GM21723 (cell line): ENCODE results near the gene VTN.

Experiments
- ATAC-seq: cut with Tn5 transposase; IDR thresholded peaks from one replicate; pipeline ENCODE4 v1.9.1; 2021; ENCODE audit warnings: mild to moderate bottlenecking, moderate library complexity; ENCODE audit not compliant: unreplicated experiment

Gene VTN

DNA sequence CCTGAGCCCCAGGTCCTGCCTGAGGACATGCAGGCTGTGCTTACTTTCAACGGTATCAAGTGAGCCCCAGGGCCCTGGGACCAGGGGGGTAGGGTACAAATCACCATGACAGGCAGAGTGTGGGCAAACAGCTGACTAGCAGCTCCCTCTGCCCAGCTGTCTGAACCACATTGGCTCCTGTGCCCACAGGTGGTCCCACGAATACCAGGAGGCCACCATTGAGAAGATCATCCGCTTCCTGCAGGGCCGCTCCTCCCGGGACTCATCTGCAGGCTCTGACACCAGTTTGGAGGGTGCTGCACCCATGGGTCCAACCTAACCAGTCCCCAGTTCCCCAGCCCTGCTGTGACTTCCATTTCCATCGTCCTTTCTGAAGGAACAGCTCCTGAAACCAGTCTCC lies 25.9 kb upstream of the VTN start:
- no peak for ATAC-seq

DNA sequence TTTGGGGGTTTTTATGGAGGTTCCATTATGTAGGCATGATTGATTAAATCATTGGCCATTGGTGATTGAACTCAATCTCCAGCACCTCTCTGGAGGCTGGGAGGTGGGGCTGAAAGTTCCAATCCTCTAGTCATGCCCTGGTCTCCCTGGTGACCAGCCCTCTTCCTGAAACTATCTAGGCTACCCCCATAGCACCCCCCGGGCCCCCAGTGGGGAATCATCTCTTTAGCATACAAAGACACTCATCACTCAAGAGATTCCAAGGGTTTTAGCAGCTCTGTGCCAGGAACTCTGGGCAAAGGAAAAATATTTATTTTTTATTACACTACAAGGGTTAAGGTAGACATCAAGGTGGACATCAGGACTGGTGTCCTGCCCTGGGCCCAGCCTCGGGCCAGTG lies 25.3 kb upstream of the VTN start:
- no peak for ATAC-seq

DNA sequence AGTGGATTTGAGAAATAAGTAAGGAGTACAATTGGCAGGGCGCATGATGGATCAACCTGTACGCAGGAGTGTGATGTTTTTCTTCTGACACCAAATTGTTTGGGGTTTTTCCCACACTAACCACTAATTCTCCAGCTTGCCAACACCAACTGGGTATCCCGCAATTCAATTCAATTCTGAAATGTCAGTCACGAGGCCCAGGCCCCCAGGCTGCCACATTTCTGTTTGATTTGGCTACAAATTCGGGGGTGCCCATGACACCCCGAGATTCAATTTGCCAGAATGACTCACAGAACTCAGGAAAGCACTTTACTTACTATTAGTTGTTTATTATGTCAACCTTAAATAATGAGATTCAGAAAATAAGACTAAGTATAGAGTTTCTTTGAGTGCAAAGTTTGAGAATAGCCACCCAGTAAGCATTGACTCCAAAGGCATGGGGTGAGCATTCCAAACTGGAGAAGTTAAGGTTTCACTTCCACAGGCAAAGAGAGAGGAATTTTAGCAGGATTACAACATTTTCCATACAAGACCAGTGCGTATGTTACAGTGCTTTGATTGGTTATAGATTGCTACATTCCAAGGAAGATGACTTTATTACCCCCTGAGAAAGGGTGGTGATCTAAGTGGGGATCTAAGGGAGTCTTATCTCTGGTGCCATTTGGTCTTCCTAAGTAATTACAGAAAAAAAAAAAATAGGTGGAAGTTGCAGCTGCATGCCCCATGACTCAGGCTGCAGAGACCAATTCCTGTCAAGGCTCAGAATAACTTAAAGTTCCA lies 24.4 kb upstream of the VTN start:
- ATAC-seq: no peak

DNA sequence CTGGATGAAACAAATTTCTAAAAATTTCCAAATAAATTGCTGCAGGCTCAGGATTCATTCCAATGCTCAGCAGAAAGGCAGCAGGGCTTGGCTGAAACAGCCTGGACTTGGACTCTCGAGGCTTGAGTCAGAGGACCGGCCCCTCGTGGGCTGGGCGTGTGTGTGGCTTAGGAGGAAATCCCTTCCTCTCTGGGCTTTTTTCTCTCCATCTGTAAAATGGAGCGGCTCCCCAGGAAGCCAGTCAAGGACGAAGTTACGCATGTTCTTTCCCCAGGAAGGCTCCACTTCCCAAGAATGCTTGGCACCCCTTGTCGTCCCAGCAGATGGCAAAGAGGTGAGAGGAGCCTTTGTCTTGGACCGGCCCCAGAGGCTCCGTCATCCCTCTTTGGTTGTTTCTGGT lies 22.4 kb upstream of the VTN start:
- no peak for ATAC-seq

DNA sequence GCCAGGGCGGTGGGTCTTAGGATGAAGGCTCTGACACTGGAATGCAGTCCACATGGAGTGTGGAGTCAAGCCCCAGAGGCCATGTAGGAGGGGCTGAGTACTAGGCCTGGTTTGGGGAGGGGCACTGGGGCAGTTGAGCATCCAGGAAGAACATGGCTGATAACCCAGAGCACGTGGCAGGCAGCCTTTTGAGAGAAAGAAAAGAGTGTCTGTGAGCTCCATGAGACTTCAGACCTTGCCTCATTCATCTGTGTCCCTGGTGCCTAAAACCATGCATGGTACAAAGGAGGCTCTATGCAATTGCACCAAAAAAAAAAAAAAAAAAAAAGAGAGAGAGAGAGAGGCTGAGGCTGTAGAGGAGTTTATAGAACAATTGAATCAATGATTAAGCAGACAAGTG lies 21.3 kb upstream of the VTN start:
- ATAC-seq: no peak

DNA sequence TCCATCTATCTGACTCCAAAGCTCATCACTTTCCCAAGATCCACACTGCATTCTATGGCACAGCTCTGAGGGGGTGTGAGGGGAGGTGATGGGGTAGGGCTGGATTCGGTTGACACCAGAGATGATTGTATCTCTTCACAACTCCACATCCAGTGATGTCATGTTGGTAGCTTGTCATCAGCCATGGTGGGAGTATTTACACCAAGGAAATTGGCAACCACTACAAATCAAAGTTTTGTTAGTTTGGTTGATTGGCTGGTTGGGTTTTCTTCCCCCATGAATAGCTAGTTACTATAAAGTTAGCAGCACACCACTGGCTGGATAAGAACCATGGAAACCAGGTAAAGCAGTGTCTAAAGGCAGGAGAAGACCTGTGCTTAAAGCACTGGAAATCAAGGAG lies 20.9 kb upstream of the VTN start:
- ATAC-seq: no peak

DNA sequence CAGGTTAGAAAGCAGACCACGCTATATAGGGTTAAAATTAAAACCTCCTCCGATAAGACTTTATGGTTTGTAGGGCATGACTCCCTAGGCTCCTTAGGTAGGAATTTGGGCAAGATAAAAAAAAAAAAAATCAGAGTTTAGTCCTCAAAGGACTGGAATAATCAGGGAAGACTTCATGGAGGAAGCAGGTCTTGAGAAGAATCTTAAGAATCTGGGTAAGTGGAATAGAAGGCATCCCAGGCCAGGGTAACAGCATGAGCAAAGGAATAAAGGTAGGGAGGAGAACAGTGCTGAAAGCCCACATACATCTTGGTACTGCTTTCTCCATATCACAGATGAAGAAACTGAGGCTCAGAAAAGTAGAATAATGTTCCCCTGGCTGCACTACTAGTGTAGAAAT lies 20.5 kb upstream of the VTN start:
- no peak for ATAC-seq

DNA sequence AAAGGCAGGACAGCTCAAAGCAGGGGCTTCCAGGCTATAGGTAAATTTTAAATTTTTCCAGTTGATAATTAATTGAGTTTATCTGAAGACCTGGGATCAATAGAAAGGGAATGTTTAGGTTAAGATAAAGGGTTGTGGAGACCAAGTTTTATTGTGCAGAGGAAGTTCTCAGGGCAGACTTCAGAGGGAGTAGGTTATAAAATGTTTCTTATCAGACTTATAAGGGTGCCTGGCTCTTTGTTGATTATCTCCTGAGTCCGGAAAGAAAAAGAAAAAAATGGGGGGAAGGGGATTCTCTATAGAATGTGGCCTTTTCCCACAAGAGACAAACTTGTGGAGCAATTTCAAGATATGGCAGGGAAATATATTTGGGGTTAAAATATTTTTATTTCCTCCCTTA lies 20.0 kb upstream of the VTN start:
- ATAC-seq: no peak

DNA sequence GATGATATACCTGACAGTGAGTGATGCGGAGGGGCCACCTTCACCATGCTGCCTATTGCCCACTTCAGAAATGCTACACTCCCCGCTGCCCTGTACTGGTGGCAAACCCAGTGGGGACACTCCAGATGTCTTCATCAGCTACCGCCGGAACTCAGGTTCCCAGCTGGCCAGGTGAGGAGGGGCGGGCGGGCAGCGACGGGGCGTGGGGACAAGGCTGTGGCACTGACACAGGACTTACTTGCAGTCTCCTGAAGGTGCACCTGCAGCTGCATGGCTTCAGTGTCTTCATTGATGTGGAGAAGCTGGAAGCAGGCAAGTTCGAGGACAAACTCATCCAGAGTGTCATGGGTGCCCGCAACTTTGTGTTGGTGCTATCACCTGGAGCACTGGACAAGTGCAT lies 18.0 kb upstream of the VTN start:
- no peak for ATAC-seq

DNA sequence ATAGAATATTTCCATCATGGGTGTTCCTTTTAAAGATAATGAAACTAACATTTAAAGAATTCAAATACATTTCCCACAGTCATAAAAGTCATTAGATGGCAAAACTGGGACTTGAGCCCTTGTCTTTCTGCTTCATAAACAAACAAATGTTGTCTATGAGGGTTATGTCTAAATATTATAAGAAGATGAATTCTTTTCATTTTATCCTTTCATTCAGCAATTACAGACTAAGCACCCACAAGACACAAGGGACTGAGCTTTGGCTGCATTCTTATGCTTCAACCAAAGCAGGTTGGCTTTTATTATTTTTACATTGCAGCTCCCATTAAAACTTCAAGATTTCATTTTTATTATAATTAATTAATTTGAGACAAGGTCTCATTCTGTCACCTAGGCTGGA lies 16.3 kb upstream of the VTN start:
- no peak for ATAC-seq

DNA sequence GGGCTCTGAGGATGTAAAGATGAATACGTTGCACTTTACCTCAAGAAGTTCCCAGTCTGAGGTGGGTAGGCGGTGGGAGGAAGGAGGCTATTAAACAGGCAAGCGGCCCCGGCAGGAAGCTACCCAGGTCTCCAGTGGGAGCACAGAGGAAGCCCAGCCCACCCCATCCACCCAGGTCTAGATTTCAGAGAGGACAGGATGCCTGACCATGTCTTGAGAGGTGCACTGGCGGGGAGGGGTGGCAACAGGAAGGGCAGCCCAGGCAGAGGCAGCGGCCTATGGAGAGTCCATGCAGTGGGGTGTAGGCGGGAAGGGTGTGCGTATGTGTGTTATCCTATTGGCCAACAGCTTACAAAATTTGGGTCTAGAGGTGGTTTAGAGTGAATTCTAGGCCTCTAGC lies 15.3 kb upstream of the VTN start:
- no peak for ATAC-seq

DNA sequence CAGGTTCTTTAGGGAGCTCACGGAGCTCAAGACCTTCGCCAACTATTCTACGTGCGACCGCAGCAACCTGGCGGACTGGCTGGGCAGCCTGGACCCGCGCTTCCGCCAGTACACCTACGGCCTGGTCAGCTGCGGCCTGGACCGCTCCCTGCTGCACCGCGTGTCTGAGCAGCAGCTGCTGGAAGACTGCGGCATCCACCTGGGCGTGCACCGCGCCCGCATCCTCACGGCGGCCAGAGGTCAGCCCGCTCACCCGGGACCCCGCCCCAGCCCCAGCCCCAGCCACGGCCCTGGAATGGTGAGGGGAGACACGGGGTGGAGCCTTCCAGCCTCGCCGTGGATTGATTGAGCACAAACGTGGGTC lies 14.9 kb upstream of the VTN start:
- ATAC-seq: no peak

DNA sequence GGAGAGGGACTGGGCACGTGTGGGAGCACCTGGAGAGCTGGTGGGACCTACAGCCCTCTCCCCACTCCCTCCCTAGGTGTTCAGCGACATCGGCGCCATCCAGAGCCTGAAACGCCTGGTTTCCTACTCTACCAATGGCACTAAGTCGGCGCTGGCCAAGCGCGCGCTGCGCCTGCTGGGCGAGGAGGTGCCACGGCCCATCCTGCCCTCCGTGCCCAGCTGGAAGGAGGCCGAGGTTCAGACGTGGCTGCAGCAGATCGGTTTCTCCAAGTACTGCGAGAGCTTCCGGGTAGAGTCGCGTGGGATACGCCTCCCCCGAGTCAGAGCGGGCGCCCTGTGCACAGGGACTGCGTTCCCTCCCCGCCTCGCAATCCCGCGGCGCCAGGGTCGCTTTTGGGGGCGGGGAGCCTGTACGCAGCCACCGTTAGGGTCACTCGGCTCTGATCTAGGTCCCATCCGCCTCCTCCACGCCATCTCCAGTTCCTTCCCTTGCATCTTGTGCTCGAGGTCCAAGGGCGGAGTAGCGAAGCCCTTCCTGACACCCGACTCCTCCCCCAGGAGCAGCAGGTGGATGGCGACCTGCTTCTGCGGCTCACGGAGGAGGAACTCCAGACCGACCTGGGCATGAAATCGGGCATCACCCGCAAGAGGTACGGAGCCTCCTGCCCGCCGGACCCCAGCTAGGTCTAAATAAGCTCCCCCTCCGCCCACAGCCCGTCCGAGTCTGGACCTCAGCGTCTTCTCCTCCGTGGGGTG lies 14.4 kb upstream of the VTN start:
- ATAC-seq: peak; percentile 67

DNA sequence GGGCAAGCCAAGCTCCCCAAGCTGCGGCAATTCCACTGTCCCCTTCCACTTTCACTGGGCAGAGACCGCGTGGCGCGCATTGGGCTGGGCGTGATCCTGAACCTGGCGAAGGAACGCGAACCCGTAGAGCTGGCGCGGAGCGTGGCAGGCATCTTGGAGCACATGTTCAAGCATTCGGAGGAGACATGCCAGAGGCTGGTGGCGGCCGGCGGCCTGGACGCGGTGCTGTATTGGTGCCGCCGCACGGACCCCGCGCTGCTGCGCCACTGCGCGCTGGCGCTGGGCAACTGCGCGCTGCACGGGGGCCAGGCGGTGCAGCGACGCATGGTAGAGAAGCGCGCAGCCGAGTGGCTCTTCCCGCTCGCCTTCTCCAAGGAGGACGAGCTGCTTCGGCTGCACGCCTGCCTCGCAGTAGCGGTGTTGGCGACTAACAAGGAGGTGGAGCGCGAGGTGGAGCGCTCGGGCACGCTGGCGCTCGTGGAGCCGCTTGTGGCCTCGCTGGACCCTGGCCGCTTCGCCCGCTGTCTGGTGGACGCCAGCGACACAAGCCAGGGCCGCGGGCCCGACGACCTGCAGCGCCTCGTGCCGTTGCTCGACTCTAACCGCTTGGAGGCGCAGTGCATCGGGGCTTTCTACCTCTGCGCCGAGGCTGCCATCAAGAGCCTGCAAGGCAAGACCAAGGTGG lies 11.2 kb upstream of the VTN start:
- no peak for ATAC-seq

DNA sequence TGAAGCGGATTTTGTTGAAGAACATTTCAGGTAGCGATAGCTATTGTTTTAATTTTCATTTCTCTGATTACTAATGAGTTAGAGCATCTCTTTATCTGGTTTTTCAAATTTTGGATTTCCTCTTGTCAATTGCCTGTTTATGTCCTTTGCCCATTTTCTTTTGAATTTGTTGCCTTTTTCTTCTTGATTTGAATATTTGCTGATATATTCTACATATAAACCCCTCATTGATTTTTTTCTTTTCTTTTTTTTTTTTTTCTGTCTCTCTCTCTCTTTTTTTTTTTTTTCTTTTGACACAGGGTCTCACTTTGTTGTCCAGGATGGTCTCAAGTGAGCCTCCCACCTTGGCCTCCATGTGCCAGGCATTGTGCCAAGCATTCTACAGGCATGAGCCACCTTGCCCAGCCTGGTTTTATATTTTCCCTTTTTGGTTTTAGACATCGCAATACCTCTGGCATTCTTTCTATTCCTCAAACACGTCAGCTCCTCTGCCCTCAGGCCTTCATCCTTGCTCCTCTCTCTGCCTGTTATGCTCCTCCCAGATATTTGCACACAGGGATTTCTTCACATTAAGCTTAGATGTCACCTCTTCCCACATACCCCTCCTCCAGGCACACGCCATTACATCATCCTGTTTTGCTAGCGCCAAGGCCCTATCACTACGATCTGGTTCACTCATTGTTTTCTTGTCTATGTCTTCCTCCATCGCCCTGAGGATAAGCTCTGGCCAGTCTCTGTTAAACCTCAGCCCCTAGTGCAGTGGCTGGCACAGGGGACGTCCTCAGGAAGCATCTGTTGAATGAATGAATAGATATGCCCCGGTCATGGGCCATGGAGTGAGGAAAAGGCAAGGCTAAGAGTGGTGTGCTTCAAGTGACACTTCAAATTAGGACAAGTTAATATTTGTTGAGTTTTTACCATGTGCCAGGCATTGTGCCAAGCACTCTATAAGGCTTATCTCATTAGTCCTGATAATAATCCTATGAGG lies 10.0 kb upstream of the VTN start:
- no peak for ATAC-seq

DNA sequence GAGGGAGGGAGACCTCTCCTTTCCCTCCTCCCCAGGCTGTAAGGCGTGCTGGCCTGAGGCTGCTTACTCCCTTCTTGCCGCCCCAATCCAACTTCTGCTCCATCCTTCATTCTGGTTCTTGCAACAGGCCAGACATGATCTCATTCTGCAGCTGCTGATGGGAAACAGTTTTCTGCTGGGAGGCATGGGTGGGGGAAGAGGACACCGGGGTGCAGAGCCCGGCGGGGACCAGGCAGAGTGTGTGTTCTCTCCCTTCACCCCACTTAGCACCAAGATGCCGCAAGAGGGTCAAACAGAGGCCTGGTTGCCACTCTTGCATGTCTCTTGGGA lies 2.8 kb upstream of the VTN start:
- no peak for ATAC-seq

DNA sequence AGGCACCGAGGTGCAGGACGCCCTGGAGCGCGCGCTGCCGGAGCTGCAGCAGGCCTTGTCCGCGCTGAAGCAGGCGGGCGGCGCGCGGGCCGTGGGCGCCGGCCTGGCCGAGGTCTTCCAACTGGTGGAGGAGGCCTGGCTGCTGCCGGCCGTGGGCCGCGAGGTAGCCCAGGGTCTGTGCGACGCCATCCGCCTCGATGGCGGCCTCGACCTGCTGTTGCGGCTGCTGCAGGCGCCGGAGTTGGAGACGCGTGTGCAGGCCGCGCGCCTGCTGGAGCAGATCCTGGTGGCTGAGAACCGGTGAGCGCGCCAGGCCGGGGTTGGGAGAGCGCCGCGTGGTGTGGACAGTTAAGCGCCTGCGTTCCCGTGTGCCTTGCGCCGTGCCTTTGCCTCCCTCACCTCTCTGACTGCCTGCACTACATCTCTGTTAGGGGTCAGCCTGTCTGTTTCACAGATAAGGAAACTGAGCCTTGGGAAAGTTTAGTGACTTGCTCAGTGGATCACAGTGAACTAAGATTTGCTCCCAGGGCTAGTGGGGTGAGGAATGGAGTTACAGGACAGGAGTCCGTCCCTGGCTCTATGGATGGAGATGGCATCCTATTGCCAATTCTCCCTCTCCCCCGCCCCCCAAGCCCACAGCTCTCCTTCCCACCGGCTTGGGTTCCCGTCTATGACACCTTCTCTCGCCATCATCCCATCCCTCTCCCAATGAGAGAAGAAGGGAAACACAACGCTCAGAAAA lies 2.3 kb upstream of the VTN start:
- peak; percentile 21 for ATAC-seq

DNA sequence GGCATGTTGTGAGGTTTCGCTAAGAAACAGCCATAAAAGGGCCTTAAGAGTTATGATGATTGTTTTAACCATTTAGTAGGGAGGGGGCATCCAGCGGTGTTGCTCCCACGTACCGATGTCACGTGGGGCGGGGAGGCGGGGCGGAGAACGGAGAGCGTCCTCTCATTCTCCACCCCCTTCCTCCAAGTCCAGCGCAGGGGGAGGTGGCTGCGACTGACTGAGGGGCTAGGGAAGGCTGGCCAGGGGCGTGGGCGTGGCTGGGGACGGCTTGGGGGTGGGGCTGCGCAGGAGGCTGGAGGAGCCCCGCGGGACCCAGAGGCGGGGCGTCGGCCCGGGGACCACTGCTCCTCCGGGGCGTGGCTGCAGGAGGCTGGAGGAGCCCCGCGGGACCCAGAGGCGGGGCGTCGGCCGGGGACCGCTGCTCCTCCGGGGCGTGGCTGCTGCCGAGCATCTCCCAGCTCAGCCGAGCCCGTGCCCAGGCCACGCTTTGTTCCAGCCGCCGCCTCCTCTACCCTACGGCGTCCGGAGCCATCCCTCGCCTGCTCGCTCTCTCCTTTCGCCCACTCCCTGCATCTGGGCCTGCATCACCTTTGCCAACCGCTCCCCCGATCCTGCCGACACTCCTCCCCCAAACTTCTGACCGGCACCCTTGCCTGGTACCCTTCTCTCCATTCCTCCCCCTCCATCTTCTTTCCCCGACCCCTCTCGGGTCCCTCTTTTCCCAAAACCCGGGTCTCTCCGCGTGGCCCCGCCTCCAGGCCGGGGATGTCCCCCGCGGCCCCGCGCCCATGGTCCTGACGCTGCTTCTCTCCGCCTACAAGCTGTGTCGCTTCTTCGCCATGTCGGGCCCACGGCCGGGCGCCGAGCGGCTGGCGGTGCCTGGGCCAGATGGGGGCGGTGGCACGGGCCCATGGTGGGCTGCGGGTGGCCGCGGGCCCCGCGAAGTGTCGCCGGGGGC lies 1.4 kb upstream of the VTN start, which contains the start of gene SARM1:
SARM1 (plus strand) TSS at position 450 of the 958 bp plus-strand sequence; CDS start at position 789, 339 bp downstream.
- ATAC-seq: peak; percentile 76

DNA sequence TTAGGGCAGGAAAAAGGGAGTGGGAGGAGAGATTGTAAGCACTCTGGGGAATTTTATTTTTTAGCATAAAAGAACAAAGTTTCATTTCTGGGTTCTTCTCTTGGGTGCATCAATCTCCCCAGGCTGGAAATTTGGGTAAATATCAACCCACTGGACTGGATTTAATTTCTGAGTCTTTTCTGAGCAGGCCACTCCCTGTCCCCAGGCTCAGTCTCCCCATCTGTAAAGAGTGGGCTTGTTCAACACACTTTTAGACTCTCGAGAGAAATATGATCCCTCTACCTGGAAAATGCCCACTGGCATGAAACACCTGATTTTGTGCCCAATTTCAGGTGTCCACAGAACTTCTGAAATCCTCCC lies 617 bp upstream of the VTN start:
- no peak for ATAC-seq
